ENCODE data around the gene SMIM30. TPM values are rescaled to one million over a fixed set of nuclear protein-coding genes. Genes with fewer than 3 reads are reported as not detected.

SMIM30 gene
- 29.3 to 41.5 TPM (median 33.6 TPM) in 5 replicates for total RNA-seq (2022; extraction: Qiagen RNA extraction)

GRCh38 chr7:113118074-113118959, at the start of gene SMIM30:
TSS of gene SMIM30 (minus strand) at chr7:113118554. CDS start at chr7:113117578, 976 bp downstream.

GRCh38 chr7:113086431-113086888, 31.9 kb downstream of the SMIM30 start, which contains the start of gene GPR85:
TSS of gene GPR85 (minus strand) at chr7:113086827. CDS start at chr7:113084721, 2,106 bp downstream.

Other genes with a start within 250 kb of the SMIM30 start
- not detected in 5 replicates for gene GPR85, start 31.7 kb downstream of the SMIM30 start, total RNA-seq (2022; extraction: Qiagen RNA extraction)